NCI-H2196 treated with DMSO at 0.1 percent for 48 hours (cell line): ENCODE data around the gene UBTD2.

Experiments used
- DNase-seq: peaks from one replicate; lab custom pipeline; 2025; ENCODE audit not compliant: unreplicated experiment; lab: John Stamatoyannopoulos, UW

The UBTD2 gene

DNA sequence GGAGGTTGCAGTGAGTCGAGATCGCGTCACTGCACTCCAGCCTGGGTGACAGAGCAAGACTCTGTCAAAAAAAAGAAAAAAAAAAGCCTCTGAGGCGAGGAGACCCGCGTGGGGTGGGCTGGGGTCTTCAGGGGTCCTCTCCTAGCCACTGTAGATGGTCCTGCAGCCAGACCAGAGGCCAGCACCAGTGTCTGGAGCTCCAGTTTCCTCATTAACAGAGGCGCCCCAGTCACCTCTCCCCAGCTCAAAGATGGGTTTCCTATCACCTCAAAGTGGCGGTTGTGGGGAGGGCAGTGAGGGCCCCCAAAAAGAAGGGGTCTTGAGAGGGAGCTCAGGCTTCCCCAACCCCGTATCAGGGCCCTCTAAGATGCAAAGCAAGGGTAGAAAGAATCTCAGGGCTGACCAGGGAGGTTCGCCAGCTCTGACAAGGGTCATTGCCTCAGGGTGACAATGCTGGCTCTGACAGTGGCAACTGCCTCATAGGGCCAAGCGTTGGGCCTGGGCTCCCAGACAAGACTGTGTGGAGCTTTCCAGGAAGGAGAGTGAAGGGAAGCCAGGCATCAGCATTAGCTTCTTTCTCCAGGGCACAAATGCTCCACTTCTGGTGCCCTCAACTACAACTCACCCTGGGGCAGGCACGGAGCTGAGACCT, 110.5 kb downstream of the UBTD2 start:
- no peak for DNase-seq

DNA sequence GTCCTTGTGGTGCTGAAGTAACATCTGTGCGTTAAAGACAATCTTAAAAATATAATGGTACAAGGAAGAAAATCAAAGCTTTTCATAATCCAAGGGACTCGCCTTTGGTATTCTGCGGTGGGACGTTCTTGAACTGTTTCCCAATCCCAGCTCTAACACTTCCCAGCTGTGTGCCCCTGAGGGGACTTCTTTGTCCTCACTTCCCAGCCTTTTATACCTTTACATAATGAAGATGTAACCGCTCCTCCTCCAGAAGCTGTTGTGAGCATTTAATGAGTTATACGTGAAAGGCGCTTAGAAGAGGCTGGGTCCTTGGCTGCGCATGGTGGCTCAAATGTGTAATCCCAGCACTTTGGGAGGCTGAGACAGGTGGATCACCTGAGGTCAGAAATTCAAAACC, 112.4 kb downstream of the UBTD2 start:
- no peak for DNase-seq

DNA sequence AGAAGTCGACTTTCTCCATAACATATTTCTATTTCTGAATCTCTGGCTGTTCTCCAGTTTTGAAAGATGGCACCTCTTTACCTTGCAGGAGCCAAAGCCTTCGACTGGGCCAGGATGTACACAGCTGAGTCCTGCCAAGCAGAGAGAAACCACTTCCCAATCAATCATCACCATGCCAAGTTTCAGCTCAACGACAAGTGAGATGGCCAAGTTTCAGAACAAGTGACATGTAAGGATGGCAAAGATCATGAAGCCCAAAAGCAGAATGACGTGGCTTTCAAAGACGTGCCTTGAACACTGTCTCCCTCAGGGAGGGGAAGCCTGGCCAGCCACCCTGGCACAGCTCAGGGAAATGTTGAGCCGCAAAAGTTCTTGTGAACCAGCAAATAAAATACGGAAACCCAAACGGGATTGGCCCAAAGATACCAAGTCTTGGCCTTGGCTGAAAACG, 113.3 kb downstream of the UBTD2 start:
- no peak for DNase-seq

DNA sequence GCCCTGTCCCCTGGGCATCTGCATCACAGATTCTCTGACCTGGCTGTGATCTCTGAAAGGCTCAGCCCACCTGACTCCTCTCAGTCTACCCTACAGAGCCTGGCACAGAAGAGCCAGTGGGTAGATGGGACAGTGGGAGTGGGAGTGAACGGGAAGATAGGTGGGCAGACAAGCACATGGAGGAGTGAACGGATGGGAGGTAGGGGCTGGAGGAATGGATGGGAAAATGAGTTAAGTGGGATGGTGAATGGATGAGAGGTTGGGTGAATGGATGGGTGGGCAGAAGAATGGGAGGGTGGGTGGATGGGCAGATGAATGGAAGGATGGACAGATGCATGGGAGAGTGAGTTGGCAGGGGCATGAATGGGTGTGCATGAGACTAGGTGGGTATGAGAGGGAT, 114.3 kb downstream of the UBTD2 start:
- DNase-seq: no peak

DNA sequence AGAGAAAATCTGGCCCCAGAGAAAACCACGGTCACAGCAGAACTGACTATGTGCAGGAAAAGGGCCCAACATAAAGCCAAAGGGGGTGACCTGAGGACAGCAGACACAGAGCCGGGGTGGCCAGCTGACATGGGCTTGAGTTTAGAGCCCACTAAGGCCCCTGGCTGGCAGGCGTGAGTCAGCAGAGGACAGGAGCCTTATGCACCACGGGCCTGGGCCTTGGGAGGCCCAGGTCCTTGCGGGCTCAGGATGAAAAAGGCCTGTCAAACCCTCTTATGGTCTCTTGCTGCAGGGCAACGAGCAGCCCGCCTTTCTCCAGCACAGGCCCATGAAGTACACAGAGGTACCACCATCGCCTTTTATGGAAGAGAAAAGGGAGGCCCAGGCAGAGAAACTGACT, 115.3 kb downstream of the UBTD2 start:
- no peak for DNase-seq

DNA sequence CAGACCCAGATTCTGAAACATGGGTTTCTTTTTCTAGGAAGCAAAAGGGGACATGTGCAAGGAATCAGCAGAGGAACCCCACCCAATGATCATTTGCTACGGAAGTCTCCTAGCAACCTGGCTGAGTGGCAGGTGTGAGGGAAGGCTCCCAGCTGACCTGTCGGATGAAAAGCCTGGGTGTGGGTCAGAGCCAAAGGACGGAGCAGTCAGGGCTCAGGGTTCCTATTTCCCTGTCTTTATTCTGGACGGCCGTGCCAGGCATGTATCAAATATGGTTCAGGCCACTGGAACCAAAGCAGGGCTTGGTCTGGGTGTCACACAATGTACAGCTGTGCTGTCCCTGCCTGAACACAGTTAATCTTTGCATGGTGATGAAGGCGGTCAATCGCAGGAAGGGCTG, 115.7 kb downstream of the UBTD2 start:
- no peak for DNase-seq

DNA sequence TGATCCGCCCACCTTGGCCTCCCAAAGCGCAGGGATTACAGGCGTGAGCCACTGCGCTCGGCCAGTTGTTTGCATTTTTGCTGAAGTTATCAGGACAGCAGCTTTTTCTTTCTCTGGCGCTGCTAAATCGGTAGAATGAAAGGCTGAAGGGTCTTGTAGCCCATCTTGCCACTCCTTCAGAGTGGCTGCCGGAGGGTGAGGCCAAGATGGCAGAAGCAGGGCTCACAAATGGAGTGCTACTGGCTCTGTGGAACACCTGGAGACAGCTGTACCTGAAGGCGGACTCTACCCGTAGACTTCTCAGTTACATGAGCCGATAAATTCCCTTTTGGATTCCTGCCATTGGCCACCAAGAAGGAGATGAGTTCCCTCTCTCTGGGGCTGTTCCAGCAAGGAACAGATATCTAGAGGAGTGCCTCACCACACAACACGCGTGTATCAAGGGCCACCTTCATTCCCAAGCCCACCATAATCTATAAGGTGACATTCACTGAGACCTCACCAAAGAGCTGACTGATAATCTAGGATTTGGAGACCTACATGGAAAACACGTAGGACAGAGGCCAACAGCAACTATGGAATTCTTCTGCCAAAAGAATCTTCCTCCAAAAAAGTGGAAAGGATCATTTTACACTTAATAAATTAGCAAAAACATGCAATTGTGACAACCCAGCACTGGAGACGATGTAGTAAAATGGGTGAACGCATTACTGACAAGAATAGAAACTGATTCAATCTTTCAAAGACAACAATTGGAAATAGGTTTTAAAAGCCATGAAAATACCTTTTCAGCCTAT, 117.3 kb downstream of the UBTD2 start:
- DNase-seq: no peak

DNA sequence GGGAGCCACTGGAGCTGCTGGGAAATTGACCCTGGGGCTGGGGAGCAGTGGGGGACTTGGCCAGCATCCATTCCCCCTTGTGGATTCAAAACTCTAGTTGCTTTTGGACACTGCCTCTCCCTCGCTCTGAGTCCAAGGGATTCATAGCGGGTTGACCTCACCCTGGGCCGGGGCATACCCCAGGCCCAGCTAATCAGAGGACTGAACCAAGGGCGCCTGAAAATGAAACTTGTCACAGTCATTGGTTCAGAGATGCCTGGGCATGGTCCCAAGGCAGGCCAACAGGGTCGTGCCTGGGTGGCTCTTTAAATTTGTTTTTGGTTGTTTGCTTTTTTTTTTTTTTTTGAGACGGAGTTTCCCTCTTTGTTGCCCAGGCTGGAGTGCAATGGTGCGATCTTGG, 118.1 kb downstream of the UBTD2 start:
- no peak for DNase-seq

DNA sequence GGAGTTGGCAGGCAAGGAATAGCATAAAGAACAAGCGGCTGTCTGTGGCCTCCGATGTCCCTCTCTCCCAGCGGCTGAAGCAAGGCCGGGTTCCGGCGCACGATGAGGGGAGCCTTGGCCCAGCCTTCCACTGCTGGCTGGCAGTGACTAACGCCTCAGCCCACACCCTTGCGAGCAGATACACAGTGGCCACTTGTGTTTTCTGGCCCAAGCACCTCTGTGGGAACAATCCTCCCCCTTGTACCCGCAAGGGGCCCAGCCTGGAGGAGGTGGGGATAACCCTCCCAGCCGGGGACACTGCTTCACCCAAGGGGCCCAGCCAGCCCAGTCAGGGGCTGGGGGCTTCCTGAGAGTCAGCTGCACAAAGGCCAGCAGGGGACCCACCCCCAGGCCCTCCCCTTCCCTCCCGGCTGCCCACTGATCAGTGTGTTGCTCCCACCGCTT, 118.8 kb downstream of the UBTD2 start:
- DNase-seq: no peak

DNA sequence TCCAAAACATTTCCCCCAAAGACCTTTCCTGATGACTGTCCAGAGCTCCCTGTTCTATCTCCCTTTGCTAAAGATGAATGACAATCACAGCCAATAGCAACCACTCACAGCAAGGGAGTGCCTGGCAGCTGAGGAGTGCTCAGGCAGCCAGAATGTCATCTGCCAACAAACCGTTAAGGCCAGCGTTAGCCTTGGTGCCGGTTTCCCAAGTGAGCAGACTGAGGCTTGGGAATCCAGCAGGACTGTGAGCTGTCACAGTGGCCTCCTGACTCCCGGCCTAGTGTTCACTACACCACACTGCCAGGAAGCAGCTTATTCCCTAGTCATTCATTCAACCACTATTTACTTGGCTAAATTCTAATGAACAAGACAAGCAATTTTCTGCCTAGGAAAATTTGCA, 120.2 kb downstream of the UBTD2 start:
- DNase-seq: no peak

DNA sequence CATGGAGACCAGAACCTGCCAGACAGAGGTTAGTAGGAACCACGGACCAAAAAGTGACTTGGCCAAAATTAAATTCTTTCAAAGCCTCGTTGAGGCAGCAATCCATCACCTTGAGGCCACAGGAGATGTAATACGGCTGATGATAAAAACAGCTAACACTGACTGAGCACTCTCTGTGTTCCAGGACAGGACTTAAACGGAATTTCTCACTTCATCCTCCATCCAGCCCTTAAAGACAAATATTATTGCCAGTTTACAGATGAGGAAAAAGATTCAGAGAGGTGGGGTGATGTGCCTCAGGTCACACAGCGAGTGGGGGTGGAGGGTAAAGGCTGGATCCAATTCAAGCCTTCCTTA, 120.6 kb downstream of the UBTD2 start:
- no peak for DNase-seq

DNA sequence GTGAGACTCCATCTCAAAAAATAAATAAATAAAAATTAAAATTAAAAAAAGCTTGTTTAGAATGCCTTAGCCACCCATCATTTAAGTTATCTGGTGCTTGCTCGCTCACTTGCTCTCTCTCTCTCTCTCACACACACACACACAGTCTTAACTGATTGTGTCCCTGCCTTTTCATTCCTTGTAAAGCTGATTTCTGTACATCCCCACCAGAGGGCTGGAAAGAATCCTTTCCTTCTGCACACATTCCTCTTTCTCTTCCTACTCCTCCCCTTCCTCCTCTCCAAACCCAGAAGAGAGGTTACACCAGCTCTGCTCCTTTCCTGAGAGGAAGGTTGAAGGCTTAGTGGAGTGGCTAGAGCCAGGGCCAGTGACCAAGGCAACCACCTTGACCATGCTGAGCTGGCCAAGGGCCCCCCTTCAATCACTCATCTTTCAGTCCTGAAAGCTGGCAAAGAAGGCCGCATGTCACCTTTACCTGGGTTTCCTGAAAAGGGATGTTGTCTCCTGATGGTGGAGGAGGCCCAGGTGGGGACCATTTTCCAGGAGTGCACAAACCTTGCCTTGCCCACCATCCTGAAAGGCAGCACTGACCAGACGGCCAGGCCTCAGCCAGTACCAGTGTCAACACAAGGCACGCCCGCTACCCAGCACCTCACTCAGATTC, 121.1 kb downstream of the UBTD2 start:
- no peak for DNase-seq

DNA sequence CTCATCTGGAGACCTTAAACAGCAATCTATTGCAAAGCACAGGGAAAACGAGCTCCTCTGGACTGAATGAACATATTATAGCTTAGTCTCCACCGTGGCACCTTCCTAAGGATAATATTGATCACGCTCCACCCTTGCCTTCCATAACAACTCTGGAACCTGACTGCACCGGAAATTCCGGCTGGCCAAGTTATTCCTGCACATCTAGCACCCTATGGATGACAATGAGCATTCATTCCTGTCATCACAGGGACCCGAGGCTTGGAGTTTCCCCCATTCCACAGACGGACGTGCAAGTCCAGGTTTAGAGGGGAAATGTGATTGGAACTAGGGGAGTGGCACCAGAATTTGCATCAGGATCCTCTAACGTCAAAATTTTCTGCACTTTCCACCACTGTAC, 123.1 kb downstream of the UBTD2 start:
- DNase-seq: no peak
